Fibroblast of peridontal ligament (primary cell): ENCODE results near the gene RUNDC3A.

ENCODE experiments used
- DNase-seq: peaks from one replicate; pipeline ENCODE4 v3.0.0-alpha.2; 2010; ENCODE audit errors: extremely low read depth

The RUNDC3A gene

DNA sequence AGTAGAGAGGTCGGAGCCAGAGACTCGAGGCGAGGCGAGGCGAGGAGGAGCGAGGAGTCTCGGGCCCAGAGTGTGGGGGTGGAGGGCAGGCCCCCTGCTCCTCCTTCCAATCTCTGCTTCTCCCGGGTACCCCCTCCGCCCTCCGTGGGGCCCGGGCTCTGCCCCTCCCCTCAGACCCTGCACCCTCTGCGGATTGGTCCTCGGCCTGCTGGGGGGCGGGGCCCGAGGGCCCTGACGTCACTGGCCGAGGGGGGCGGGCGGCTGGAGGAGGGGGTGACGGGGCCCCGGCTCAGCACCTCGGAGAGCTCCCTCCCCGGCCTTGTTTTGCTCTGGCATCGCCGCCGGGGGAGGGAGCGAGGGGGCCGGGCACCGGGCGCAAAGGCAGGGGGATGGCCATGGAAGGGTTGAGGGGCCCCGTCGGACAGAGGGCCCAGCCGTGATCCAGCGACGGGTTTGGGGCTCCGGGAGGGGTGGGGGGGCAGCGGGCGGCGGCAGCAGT, at the start of gene RUNDC3A:
RUNDC3A (plus strand) TSS at position 282 of the 499 bp plus-strand sequence. CDS start 232 bp downstream, outside the sequence.
- peak; percentile 59 for DNase-seq

DNA sequence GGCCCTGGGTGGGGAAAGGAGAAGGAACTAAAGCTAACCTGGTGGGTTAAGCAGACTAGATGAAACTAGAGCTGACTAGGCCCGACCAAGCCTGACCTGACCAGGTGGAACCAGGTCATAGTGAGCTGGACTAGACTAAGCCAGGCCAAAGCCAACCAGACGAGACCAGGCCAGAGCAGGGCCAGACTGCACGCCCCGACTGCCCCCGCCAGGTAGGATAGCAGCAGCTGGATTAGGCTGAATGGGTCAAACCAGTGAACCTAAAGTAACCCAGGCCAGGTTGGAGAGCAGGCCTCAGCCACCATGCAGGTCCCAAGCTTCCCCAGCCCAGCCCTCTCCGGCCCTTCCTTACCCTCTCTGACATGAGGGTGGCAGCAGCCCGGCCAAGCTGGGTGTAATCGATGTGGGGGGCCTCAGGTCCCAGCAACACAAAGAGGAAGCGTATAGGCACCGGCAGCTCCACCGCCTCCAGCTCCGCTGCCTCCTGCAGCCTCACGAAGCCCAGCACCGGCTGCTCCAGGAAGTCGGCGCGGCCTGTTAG, 49.5 kb upstream of the RUNDC3A start:
- no peak for DNase-seq

DNA sequence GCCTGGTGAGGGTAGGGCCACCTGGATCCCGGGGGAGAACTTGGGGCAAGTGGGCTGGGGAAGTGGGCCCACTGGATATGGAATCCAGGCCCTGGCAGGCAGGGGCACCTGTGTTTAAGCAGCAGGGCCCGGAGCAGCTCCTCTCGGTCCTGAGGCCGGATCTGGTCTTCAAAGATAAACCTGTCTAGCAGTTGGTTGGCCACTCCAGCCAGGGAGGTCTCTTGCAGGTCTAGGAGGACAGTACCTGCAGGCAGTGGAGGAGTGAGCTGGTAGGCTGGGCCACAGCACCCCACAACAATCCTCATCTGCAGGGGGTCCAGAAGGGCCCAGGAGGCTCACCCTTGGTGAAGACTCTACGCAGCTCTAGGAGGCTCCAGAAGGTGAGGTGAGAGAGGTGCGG, 48.1 kb upstream of the RUNDC3A start:
- DNase-seq = no peak

DNA sequence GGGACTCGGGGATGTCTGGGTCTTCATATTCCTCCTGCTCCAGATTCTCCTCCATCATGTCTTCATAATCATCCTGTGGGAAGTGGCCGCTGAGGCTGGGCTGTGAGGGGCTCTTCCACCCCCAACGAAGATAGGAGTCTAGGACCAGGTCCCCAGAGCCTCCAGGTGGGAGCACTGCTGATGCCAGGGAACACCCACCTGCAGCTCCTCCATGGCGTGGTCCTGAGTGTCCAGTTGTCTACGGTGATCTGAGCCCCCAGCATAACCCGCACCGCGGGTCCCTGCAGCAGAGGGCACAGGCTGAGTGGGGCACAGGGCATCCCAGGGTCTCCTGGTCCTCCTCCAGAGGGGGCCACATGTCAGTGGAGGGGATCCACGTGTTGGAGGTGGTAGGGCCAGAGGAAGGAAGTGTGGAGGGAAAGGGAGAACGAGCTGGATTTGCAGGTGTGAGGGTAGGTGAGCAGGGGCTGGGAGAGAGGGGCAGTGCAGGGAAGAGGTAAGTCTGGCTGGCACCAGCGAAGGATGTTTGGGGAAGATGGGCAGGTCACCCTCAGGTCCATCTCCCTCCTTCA, 45.7 kb upstream of the RUNDC3A start:
- DNase-seq = no peak

DNA sequence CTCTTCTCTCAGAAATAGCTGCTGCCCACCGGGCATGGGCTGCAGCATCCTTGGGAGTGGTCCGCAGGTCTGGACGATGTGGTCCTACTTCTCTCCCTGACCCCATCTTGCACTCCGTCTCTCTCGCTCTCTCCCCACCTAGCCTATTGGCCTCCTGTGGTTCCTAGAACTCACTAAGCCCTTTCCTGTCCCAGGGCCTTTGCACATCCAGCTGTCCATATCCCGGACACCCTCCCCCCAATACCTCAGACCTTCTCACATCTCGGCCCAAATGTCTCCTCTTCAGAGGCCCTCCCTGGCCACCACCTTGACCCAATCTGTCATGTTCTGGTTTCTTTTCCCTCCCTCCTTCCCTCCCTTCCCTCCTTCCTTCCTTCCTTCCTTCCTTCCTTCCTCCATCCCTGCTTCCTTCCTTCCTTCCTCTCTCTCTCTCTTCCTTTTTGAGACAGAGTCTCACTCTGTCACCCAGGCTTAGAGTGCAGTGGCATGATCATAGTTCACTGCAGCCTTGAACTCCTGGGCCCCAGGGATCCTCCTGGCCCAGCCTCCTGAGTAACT, 45.0 kb upstream of the RUNDC3A start:
- no peak for DNase-seq

DNA sequence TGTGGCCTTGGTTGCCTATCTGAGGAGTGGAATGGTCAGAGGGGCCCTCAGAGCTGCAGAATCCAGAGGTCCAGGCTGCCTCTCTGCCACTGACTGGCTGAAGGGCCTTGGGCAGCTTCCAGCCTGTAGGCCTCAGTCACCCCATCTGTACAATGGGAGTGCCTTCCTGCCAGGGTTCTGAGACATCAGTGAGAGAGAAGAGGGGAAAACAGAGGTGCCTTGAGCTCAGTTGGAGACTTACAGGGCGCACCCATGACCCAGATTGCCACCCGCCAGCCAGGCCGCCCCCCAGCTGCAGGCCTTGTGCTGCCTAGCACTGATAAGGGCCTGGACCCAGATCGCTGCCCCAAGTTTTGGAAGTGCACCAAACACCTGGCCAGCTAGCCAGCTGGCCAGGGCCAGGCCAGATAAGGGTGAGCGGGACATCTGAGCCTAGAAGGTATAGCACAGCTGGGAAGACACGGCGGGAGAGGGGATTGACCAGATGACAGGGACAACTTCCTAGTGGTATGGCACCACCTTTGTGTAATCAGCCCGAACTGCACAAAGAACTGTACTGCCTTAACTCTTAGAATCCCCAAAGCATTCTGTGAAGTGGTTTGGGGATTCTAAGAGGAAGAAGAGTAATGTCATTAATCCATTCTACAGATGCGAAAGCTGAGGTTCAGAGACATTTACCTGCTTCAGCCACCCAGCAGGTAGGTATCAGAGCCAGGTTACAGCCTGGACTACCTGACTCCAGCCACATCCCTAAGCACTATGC, 41.8 kb upstream of the RUNDC3A start:
- DNase-seq = peak; percentile 4

DNA sequence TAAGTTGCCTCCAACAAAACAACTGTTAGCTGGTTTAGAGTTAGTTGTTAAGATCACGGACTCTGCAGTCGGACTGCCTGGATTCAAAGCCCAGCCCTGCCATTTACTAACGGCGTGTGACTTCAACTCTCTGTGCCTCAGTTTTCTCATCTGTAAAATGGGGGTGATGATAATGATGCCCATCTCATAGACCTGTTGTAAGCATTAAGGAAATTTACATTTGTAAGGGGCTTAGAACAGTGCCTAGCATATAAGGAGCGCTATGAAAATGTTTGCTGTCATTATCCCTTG, 41.3 kb upstream of the RUNDC3A start:
- DNase-seq = no peak

DNA sequence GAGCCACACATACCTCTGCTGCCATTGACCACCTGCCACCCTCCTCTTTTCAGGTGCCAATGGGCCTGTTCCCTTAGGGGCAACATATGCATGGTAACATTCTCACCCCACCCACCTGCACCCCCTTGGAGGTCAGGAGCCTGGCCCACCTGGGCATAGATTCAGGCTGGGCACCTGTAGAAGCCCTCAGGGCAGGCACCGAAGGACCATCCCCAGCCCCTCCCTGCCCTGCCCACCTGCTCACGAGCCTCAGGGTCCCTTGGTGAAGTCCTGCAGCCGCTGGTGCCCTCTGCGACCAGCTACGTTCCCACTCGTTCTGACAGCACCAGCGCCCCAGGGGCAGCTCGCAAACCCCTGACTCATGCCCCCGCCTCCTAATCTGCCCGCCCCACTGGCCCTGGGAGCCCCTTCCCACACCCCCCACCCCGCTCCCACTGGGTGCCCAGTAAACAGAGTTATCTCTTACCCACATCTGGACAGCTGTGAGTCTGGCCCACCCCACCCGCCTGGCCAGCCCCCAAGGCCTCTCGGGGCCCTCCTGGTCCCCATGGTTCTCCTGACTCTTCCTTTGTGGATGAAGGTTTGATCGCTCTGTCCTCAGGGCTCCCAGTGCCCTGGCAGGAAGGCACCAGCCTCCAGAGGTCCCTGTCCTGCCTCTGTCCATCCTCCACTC, 40.4 kb upstream of the RUNDC3A start, which contains the start of gene SLC4A1:
SLC4A1 (minus strand) TSS at position 318 of the 673 bp plus-strand sequence. CDS start 5,269 bp downstream, outside the sequence.
- no peak for DNase-seq

DNA sequence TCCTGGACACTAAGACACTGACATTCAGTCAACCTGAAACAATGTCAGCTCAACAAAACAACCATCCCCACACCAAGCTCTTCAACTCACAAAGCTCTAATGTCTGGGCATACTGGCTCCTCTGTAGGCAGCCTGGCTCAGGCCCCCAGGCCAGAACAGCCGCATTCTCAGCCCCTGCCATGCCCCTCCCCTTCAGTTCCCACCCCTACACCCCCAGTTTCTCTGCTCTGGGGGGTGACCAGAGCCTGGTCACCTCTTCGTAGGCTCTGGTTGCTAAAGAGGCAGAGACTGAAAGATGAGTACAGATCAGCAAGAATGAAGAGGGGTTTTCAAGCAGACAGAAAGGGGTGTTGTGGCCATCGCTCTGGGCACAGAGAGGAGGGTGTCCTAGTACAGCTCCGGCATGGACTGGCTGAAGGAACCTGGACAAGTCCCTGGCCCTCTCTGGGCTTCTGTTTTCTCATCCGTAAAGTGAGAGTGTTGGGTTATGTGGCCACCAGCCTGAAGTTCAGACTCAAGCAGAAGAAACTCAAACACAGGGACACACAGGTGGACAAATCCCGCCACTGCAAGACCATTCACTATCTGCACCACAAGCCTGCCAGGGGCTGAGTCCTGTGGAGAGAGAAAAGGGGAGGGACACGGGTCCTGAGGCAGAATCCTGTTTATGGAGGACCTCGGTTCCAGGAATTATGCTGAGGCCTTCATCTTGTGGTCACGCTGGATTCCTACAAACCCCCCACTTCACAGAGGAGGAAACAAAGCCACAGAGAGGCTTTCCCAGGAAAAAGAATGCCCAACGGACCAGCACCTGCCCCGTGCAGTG, 39.5 kb upstream of the RUNDC3A start:
- no peak for DNase-seq

DNA sequence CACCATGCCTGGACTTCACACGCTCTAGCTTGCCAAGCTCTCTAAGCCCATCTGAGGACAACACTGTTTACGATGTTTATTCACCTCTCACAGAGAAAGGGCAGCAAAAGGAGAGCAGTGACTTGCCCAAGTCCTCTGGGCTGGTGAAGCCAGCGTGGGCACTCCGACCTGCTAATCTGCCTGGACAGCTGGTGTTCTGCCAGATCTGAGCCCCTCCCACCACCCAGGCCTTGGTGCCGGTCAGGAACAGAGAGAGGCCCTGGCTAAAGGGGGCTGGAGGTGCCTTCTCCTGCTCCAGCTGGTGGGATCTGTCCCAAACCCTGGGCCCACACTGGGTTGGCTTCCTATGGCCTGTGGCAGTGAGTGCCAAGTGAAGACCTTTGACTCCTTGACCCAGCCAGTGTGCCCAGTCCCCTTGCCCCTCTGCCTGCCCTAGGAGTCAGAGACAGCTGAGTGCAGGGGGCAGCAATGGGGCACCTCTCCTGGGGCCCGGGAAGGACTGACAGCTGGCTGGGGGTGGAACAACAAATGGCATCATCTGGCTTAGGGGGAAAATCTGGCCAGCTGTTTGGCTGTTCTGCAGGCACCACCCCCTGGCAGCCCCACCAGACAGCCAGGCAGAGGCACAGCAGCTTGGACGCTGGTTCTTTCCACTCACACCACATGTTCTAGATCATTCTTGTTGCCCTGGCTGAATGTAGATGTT, 38.7 kb upstream of the RUNDC3A start:
- no peak for DNase-seq

DNA sequence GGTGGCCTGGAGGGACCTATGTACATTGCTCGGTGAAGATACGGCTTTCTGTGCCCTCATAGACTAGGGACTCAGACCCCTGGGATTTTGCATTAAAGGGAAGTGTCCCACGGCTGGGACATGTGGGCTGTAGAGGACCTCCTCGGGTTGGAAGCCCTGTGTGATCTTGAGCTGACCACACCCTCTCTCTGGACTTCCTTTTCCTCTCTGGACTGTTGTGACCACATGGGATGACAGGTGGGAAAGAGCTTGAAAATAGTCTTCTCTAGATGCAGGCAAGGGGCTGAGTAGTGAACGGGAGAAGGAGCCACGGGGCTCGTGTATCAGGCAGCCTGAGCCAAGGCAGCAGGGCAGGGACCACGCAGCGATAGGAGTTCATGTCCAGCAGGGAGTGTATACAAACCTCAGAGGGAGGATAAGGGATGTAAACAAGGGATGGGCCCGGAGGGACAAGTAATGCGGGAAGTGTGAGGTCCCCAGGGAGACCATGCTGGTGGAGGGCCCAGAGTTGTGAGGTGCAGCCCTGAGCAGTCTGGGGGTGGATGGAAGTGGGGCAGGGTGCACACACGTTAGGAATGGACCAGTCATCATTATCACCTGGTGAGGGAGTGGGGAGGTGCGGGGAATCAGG, 36.0 kb upstream of the RUNDC3A start:
- DNase-seq = no peak

DNA sequence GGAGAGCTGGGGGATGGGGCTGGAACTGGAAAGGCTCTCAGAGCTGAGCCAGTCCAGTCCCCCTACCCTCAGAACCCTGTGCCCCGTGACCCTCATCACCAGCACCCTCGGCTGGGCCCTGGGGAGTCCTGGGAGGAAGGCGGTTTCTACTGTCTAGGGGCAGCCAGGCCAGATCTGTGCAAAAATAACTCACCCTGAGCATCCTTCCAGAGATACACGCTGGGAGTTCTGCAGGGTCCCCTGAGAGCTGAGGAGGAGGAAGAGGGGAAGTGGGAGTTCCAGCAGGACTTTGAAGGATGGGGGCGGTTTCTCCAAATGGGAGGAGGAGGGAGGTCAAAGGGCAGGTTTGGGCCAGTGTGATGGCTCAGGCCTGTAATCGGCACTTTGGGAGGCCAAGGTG, 35.4 kb upstream of the RUNDC3A start:
- no peak for DNase-seq

DNA sequence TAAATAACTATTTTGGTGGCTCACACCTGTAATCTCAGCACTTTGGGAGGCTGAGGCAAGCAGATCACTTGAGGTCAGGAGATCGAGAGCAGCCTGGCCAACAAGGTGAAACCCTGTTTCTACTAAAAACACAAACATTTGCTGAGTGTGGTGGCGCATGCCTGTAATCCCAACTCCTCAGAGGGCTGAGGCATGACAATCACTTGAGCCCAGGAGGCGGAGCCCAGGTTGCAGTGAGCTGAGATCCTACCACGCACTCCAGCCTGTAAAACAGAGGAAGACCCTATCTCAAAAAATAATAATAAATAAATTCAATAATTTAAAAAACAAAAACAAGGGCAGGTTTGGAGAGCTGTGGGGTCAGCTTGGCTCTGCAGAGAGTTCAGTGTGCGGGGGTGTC, 34.8 kb upstream of the RUNDC3A start:
- DNase-seq = no peak

DNA sequence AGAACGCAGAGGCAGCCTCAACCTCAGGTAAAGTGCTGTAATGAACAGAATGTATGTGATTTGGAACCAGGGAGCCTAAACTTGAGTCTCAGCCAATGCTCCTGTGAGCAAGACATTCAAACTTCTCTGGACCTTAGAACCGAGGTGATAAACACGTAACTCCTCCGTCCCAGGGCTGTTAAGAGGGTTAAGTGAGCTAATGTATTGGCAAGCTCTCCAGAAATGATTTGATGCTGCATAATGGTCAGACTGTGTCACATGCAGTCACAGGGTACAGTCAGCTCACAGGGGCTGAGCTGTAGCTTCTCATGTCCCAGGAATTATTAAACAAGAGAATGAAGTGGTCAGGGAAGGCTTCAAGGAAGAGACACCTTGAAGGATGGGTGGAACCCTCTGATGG, 30.4 kb upstream of the RUNDC3A start:
- no peak for DNase-seq

DNA sequence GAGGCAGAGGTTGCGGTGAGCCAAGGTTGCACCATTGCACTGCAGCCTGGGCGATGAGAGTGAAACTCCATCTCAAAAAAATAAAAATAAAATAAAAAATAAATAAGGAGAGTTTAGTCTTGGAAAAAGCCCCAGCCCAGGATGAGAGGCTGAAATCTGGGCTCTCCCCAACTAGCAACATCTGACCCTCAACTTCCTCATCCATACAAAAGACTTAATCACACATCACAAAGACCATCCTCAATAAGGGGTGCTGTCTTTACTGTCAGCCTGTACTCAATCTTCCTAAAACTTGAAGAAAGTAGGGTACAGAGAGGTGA, 29.1 kb upstream of the RUNDC3A start:
- no peak for DNase-seq

DNA sequence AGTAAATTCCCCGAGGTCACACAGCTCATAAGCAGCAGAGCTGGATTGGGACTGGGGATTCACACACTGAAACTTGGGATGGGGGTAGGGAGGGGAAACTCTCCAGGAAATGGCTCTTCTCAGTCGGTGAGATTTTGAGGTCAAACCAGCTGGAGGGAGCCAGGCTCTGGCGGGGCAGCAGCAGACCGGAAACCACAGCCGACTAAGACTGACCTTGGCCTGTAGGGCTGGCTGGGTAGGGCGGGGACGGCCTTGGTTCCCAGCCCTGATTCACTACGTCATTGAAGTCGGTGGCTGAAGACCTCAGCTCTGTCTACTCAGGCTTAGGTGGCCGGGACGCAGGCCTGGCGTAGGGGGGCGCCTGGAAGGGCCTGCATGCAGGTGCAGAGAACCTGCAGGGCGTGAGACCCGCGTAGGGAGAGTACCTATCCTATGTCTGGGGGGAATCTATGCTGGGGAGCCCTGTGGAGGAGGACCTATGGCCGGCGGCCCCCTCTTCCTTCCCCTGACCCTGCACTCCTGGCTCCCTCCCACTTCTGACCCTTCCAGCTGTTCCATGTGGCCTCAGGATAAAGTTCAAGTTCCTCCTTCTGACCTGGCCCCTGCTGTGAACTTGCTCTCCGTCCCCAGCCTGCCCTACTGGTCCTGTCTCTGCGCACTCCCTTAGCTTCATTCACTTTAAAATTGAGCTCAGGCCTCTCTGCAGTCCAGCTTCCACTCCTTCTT, 28.6 kb upstream of the RUNDC3A start:
- DNase-seq = peak; percentile 49

DNA sequence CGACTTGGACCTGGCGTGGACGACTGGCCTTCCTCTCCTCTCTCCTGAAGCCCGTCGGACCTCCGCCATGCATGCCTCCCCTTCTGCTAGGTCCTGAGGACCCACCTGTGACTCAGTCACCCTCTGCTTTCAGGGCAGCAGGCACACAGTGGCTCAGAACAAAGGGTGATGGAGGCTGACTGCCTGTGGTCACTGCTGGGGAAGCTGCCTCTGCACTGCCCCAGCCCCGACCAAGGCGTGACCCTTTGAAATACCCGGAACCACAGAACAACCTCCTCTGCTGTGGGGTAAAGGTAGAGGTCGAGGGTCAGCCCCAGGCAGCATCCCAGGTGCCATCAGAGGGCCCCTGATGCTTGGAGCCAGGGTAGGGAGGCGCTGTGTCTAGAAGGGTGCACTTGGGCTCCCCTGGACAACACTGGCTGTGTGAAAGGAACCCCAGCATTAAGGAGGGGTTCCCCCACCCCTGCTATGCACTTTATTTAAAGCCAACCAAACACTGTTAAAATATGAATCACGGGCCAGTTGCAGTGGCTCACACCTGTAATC, 27.9 kb upstream of the RUNDC3A start:
- no peak for DNase-seq

DNA sequence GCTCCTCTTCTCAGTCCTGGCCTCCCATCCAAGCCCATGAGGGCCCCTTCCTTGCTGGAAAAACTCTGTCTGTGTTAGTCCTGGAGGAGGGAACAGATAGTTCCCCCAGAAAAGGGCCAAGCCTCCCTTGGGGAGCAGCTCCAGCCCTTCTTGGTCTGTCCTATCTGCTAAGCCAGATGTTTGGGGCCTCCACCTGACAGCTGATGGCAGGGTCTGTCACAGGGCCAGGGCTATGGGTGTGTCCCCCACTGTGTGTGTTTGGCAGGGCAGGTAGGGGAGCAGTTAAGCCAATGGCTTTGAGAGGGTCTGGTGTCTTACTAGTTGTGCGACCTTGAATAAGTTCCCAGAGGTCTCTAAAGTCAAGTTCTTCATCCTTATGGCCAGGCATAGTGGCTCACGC, 26.8 kb upstream of the RUNDC3A start:
- no peak for DNase-seq

DNA sequence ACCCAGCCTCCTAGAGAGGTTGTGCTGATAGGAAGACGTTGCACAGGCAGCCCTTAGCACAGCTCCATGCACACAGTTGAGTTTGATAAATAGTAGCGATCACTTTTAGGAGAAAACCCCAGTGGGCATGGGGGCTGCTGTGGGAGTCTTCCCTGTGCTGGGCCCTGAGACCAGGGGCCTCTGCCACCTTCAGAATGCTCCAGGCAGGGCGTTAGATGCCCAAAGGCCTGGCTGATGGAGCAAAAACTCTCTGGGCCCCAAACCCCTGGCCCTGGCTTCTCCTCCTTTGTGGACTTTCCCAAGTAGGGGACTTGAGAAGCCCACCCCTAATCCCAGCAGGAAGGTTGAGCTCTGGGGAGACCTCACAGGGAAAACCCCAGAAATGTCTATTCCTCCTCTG, 26.1 kb upstream of the RUNDC3A start:
- DNase-seq = no peak
